HG03354 (cell line): ENCODE measurements around the gene ACRBP.

ENCODE experiments used
- ATAC-seq: cut with Tn5 transposase; IDR thresholded peaks from one replicate; pipeline ENCODE4 v1.9.1; 2021; ENCODE audit warnings: mild to moderate bottlenecking; ENCODE audit not compliant: unreplicated experiment, poor library complexity, severe bottlenecking

ACRBP gene

GRCh38 chr12:6620137-6620884 is 26.9 kb downstream of the ACRBP start:
- ATAC-seq: no peak

- ATAC-seq: no peak
Observed at GRCh38 chr12:6618483-6619225, 28.6 kb downstream of the ACRBP start.

- no peak for ATAC-seq
Observed at GRCh38 chr12:6615802-6616201, 31.4 kb downstream of the ACRBP start.

GRCh38 chr12:6614513-6615172 is 32.6 kb downstream of the ACRBP start:
- no peak for ATAC-seq

- peak; percentile 45 for ATAC-seq
Observed at GRCh38 chr12:6613776-6614512, 33.3 kb downstream of the ACRBP start.

GRCh38 chr12:6613015-6613775 is 34.0 kb downstream of the ACRBP start:
- ATAC-seq: no peak

GRCh38 chr12:6612652-6613014 is 34.6 kb downstream of the ACRBP start:
- no peak for ATAC-seq

GRCh38 chr12:6612247-6612646 is 35.0 kb downstream of the ACRBP start:
- no peak for ATAC-seq

- no peak for ATAC-seq
Observed at GRCh38 chr12:6608592-6609281, 38.5 kb downstream of the ACRBP start.

GRCh38 chr12:6607751-6608591 is 39.3 kb downstream of the ACRBP start:
- ATAC-seq: no peak

- ATAC-seq: no peak
Observed at GRCh38 chr12:6606331-6607131, 40.7 kb downstream of the ACRBP start.

- ATAC-seq: no peak
Observed at GRCh38 chr12:6605421-6606330, 41.6 kb downstream of the ACRBP start.

- no peak for ATAC-seq
Observed at GRCh38 chr12:6604259-6605029, 42.8 kb downstream of the ACRBP start.

- ATAC-seq: no peak
Observed at GRCh38 chr12:6603095-6603567, 44.1 kb downstream of the ACRBP start.

- no peak for ATAC-seq
Observed at GRCh38 chr12:6602526-6602925, 44.7 kb downstream of the ACRBP start.
